ENCODE measurements around the gene DOC2B.
"Not testable (repeated sequence)": the region's sequence is repeated elsewhere in the genome, so short reads cannot be mapped to it uniquely, and the experiment has no call there.

The DOC2B gene

DNA sequence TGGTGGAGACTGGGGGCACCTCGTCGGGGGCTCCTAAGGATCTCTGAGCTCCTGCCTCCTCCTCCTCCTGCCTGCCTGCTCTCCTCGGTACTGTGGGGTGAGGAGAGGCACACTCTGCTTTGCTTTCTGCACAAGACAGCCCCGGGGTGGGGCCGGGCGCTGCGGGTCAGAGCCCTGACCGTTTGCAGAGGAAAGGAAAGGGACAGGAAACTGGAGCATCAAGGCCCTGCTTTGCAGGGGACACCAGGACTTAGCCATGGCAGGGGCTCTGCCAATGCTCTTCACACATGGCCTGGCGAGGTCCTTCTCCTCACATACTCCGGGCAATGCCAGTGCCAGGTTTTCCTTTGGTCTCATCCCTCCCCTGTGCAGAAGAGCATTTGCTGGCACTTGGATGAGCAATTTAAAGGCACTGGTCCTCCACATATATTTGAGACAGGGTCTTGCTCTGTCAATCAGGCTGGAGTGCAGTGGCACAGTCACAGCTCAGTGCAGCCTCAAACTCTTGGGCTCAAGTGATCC is 23.8 kb upstream of the DOC2B start:
- ChIA-PET CTCF (no interaction called here), POLR2A (no interaction called here)
- no peak for TF ChIP-seq CTCF (IDR thresholded peaks at IDR 0.05; ENCODE audit: insufficient read depth, low read length, missing control alignments)
- no peak overlapping the region for H3K4me3 ChIP-seq (ENCODE audit: low read depth, low read length)
- no peak for DNase-seq (ENCODE audit: low read depth, low spot score)

DNA sequence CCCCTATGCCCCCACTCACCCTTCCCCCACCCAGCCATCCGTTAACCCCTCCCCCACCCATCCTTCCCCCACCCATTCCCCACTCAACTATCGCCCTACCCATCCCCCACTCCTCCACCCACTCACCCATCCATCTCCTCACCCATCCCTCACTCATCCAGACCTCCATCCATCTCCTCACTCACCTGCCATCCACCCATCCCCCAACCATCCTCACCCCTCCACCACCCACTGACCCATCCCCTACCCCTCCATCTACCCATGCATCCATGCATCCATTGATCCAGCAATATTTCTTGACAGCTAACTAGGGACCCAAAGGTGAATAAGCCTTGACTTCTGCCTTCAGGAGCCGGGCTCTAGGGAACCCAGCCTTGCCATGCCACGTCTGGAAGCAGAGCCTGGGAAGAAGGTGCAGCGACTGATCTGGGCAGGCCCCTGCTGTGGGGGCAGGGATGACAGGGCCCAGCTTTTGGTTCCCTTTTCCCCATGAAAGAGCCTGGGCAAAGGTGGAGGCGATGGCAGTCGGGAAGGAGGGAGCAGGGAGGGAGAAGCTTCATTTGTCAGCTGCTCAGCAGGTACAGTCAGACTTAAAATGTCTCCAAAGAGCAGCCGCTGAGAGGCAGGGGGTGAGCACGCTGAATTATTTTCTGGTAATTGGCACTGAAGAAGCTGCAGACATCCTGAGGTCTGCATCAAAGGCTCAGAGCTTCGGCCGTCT is 23.1 kb upstream of the DOC2B start:
- H3K4me3 ChIP-seq (ENCODE audit: low read depth, low read length) = no peak overlapping the region
- DNase-seq (ENCODE audit: low read depth, low spot score) = no peak
- ChIA-PET CTCF (no interaction called here), POLR2A (no interaction called here)
- TF ChIP-seq CTCF (IDR thresholded peaks at IDR 0.05; ENCODE audit: insufficient read depth, low read length, missing control alignments) = no peak

GRCh38 chr17:202501-202951 is 21.1 kb upstream of the DOC2B start:
- no peak for DNase-seq (ENCODE audit: low read depth, low spot score)
- ChIA-PET CTCF (interaction anchor here (1.2 kb wide), 1 partner anchor 497 kb away, joined by 3 read pairs; no protein-coding TSS in a partner anchor), POLR2A (no interaction called here)
- no peak for TF ChIP-seq CTCF (IDR thresholded peaks at IDR 0.05; ENCODE audit: insufficient read depth, low read length, missing control alignments)
- H3K4me3 ChIP-seq (ENCODE audit: low read depth, low read length) = no peak overlapping the region

GRCh38 chr17:201736-202135 is 20.3 kb upstream of the DOC2B start:
- H3K4me3 ChIP-seq (ENCODE audit: low read depth, low read length); POLR2A ChIA-PET; DNase-seq (ENCODE audit: low read depth, low spot score): not testable (repeated sequence)
- CTCF ChIA-PET = interaction anchor here (1.2 kb wide), 1 partner anchor 498 kb away, joined by 3 read pairs; no protein-coding TSS in a partner anchor

DNA sequence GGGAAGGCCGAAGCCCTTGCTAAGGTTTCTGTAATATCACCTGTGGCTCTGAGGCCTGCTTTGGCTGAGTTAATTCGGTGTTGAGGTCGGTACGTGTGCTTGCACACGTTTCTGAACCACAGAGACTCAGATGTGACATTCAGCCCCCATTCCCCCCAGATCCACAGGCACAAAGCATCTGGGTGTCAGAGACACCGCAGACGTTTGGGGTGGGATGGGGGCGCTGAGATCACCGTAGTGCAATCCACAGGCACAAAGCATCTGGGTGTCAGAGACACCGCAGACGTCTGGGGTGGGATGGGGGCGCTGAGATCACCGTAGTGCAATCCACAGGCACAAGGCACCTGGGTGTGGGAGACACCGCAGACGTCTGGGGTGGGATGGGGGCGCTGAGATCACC is 19.8 kb upstream of the DOC2B start:
- CTCF ChIA-PET = interaction anchor here (1.2 kb wide), 1 partner anchor 499 kb away, joined by 3 read pairs; no protein-coding TSS in a partner anchor
- POLR2A ChIA-PET = not testable (repeated sequence)

GRCh38 chr17:200586-200985 is 19.1 kb upstream of the DOC2B start:
- TF ChIP-seq CTCF (IDR thresholded peaks at IDR 0.05; ENCODE audit: insufficient read depth, low read length, missing control alignments) = no peak
- POLR2A ChIA-PET = no interaction called here
- DNase-seq (ENCODE audit: low read depth, low spot score) = no peak
- CTCF ChIA-PET = no interaction called here
- H3K4me3 ChIP-seq (ENCODE audit: low read depth, low read length) = no peak overlapping the region

More for the DNA sequence above, 19.8 kb upstream of the DOC2B start:
- not testable (repeated sequence) for DNase-seq (ENCODE audit: low read depth, low spot score); H3K4me3 ChIP-seq (ENCODE audit: low read depth, low read length)

- ChIA-PET POLR2A (no interaction called here), CTCF (no interaction called here)
- no peak for TF ChIP-seq CTCF (IDR thresholded peaks at IDR 0.05; ENCODE audit: insufficient read depth, low read length, missing control alignments)
- DNase-seq (ENCODE audit: low read depth, low spot score) = no peak
- H3K4me3 ChIP-seq (ENCODE audit: low read depth, low read length) = no peak overlapping the region
Measured at GRCh38 chr17:199806-200545, 18.5 kb upstream of the DOC2B start.

Data from AG04449 (cell line).